Thyroid gland (tissue), 4 donors: Measurements from ENCODE around the gene KANSL1. TPM values are rescaled to one million over a fixed set of nuclear protein-coding genes. Genes with fewer than 3 reads are reported as not detected.
"Not testable (repeated sequence)": the region's sequence is repeated elsewhere in the genome, so short reads cannot be mapped to it uniquely, and the experiment has no call there.

Source experiments
- DNase-seq, 2 donors: peaks; one replicate each; pipeline ENCODE4 v3.0.0-alpha.2; 2019
- H3K27ac ChIP-seq, 3 donors: fragments of 200-600 bp; sonication (generic); 1 replicate in 2 of 3; 2 replicates in 1 of 3; pipeline ENCODE4 v1.5.1; 2016 to 2019; ENCODE audit warnings: mild to moderate bottlenecking in 1 of 3, moderate library complexity in 1 of 3
- H3K27me3 ChIP-seq: fragments of 200-600 bp; sonication (generic); one replicate; pipeline ENCODE4 v1.5.1; 2019
- H3K36me3 ChIP-seq, 2 donors: fragments of 200-600 bp; sonication (generic); one replicate each; pipeline ENCODE4 v1.5.1; 2016 to 2019
- H3K4me1 ChIP-seq, 2 donors: fragments of 200-600 bp; sonication (generic); one replicate each; pipeline ENCODE4 v1.5.1; 2017 to 2019
- H3K4me3 ChIP-seq, 3 donors: fragments of 200-600 bp; sonication (generic); replicated peaks in 1 of 3; 1 replicate in 2 of 3; 2 replicates in 1 of 3; pipeline ENCODE4 v1.5.1; 2016; ENCODE audit warnings: mild to moderate bottlenecking in 1 of 3
- H3K9me3 ChIP-seq: fragments of 200-600 bp; sonication (generic); one replicate; pipeline ENCODE4 v1.5.1; 2017
- POLR2A ChIP-seq, 2 donors: fragments of 450-650 bp; IDR thresholded peaks; one replicate each; pipeline ENCODE4 v1.6.1; 2017; ENCODE audit warnings: antibody characterized with exemption in 2 of 2, mild to moderate bottlenecking in 2 of 2, moderate library complexity in 1 of 2
- WGBS, 2 donors: methylation state at CpG; one replicate each; pipeline ENCODE4 v1.1.5; 2017; 5-methylcytosine and 5-hydroxymethylcytosine counted together
- intact Hi-C: fragments of 100-400 bp; cut with DNase I; formaldehyde crosslinking; loops from one replicate; pipeline ENCODE4 v1.15.1; 2023
- total RNA-seq, 4 donors: library from RNA; depleted of rRNA; stranded (reverse); fragments of >200 nt; gene quantifications; one replicate each; pipeline ENCODE4 v1.2.3, GENCODE V29; 2016
- TF ChIP-seq, protein P1 (sequence below), 6 experiments: fragments of 200-600 bp in 3 of 6; fragments of 450-650 bp in 3 of 6; sonication (generic) in 3 of 6; IDR thresholded peaks; one replicate each; pipeline ENCODE4 v1.5.1; 2016 to 2019; ENCODE audit warnings: antibody characterized with exemption in 6 of 6, mild to moderate bottlenecking in 2 of 6, inconsistent platforms in 1 of 6, moderate library complexity in 1 of 6

KANSL1 gene
- total RNA-seq, 4 donors from 2014 or later = 90.7 to 209 (median 124) TPM

DNA sequence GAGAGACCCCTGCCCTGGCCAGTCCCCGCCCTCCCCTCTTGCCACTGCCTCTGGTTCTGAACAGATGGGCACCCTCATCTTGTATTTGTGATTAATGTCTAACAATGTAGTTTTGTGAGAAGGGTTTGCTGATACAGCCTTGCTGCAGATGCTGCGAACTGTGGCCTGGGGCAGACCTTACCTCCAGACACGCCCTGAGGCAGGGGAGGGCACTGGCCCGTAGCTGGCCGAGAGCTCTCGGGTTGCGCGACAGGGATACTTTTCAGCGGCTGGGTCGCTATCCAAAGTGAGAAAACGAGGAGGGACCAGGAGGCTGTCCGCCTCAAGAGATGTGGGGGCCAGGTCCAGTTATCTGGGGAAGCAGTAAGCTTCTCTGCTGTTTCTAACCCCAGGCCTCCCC, 172.2 kb downstream of the KANSL1 start:
- intact Hi-C loops = no loop called here
- Histone ChIP-seq H3K36me3 (no peaks in the 10 kb centered on the region), H3K27me3 (no peaks in the 10 kb centered on the region), H3K27ac (no peak overlapping the region), H3K9me3 (no peaks in the 10 kb centered on the region), H3K4me3 (no peak overlapping the region), H3K4me1 (peaks cover 0 to 17% of the 10 kb centered on the region in 2 donors)
- no peak for DNase-seq
- TF ChIP-seq, protein P1, sequence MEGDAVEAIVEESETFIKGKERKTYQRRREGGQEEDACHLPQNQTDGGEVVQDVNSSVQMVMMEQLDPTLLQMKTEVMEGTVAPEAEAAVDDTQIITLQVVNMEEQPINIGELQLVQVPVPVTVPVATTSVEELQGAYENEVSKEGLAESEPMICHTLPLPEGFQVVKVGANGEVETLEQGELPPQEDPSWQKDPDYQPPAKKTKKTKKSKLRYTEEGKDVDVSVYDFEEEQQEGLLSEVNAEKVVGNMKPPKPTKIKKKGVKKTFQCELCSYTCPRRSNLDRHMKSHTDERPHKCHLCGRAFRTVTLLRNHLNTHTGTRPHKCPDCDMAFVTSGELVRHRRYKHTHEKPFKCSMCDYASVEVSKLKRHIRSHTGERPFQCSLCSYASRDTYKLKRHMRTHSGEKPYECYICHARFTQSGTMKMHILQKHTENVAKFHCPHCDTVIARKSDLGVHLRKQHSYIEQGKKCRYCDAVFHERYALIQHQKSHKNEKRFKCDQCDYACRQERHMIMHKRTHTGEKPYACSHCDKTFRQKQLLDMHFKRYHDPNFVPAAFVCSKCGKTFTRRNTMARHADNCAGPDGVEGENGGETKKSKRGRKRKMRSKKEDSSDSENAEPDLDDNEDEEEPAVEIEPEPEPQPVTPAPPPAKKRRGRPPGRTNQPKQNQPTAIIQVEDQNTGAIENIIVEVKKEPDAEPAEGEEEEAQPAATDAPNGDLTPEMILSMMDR (IDR thresholded peaks at IDR 0.05) = no peak
- TF ChIP-seq POLR2A (IDR thresholded peaks at IDR 0.05) = no peak
- 73 to 87% methylated on average over 12 of the region's 12 CpGs for WGBS, 2 donors

DNA sequence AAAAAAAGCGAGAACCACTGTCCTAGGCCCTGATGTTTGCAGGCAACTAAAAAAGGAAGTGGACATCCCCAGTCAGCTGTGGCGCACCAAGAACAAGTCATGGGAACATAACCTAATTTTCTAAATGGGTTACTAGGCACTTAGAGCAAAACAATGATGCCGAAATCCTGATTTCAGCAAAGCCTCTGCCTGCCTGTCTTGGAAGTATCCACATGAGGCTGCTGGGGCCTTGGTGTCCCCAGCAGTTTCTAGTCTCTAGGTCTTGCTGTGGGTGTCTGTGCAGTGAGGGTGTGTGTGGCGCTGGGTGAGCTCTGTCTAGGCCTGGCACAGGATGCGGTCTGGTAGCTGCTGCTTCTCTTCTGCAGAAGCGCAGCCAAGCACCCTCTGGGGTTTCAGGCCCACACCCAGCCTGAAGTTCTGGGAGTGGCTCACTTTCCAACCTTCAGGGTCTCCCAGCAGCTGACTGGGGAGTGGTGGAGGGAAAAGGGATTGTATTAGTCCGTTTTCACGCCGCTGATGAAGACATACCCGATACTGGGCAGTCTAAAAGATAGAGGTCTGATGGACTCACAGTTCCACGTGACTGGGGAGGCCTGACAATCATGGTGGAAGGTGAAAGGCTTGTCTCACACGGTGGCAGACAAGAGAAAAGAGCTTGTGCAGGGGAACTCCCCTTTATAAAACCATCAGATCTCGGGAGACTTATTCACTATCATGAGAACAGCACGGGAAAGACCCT, 173.0 kb downstream of the KANSL1 start:
- H3K27me3 ChIP-seq = no peaks in the 10 kb centered on the region
- no peaks in the 10 kb centered on the region for H3K9me3 ChIP-seq
- TF ChIP-seq POLR2A (IDR thresholded peaks at IDR 0.05) = no peak
- TF ChIP-seq, protein P1 (IDR thresholded peaks at IDR 0.05) = no peak
- H3K4me1 ChIP-seq = peaks cover 0 to 12% of the 10 kb centered on the region in 2 donors
- 90 to 91% methylated on average over 11 to 14 of the region's 14 CpGs for WGBS, 2 donors
- no peak overlapping the region for H3K27ac ChIP-seq
- DNase-seq = no peak
- H3K4me3 ChIP-seq = no peak overlapping the region
- intact Hi-C loops = no loop called here
- H3K36me3 ChIP-seq = no peaks in the 10 kb centered on the region

DNA sequence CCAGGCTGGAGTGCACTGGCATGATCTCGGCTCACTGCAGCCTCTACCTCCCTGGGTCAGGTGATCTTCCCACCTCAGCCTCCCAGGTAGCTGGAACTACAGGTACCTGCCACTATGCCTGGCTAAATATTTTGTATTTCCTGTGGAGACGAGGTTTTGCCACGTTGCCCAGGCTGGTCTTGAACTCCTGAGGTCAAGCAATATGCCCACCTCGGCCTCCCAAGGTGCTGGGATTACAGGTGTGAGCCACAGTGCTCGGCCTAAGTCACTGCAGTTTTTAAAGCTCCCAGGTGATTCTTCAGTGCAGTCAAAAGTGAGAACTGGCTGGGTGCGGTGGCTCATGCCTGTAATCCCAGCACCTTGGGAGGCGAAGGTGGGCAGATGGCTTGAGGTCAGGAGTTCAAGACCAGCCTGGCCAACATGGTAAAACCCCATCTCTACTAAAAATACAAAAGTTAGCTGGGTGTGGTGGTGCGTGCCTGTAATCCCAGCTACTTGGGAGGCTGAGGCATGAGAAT, 173.8 kb downstream of the KANSL1 start:
- H3K4me3 ChIP-seq, intact Hi-C loops, H3K27ac ChIP-seq, H3K36me3 ChIP-seq, H3K9me3 ChIP-seq, H3K27me3 ChIP-seq, DNase-seq: not testable (repeated sequence)
- 89 to 96% methylated on average over 8 of the region's 8 CpGs for WGBS, 2 donors
- peaks cover 0 to 12% of the 10 kb centered on the region in 2 donors for H3K4me1 ChIP-seq

DNA sequence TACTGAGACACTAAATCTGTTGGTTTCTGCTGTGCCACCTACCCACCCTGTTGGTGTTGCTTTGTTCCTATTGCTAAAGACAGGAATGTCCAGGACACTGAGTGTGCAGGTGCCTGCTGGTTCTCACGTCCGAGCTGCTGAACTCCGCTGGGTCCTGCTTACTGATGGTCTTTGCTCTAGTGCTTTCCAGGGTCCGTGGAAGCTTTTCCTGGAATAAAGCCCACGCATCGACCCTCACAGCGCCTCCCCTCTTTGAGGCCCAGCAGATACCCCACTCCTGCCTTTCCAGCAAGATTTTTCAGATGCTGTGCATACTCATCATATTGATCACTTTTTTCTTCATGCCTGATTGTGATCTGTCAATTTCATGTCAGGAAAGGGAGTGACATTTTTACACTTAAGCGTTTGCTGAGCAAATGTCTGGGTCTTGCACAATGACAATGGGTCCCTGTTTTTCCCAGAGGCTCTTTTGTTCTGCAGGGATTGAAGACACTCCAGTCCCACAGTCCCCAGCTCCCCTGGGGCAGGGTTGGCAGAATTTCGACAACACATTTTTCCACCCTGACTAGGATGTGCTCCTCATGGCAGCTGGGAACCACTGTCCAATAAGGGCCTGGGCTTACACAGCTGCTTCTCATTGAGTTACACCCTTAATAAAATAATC, 179.6 kb downstream of the KANSL1 start:
- no peaks in the 10 kb centered on the region for H3K36me3 ChIP-seq
- H3K4me3 ChIP-seq = no peak overlapping the region
- intact Hi-C loops = no loop called here
- H3K4me1 ChIP-seq = peaks cover 0 to 11% of the 10 kb centered on the region in 2 donors
- TF ChIP-seq, protein P1 (IDR thresholded peaks at IDR 0.05) = no peak
- no peak for TF ChIP-seq POLR2A (IDR thresholded peaks at IDR 0.05)
- H3K27ac ChIP-seq = no peak overlapping the region
- H3K9me3 ChIP-seq = no peaks in the 10 kb centered on the region
- DNase-seq = no peak
- H3K27me3 ChIP-seq = no peaks in the 10 kb centered on the region
- 68 to 83% methylated on average over 9 of the region's 9 CpGs for WGBS, 2 donors

DNA sequence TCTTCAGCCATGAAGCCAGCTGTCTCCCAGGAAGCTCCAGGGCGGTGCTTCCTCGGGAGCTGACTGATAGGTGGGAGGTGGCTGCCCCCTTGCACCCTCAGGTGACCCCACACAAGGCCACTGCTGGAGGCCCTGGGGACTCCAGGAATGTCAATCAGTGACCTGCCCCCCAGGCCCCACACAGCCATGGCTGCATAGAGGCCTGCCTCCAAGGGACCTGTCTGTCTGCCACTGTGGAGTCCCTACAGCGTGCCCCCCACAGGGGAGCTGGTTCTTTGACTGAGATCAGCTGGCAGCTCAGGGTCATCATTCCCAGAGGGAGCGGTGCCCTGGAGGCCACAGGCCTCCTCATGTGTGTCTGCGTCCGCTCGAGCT, 180.1 kb downstream of the KANSL1 start:
- intact Hi-C loops = no loop called here
- 94 to 95% methylated on average over 7 of the region's 7 CpGs for WGBS, 2 donors
- no peak for DNase-seq

More for the DNA sequence above, 180.1 kb downstream of the KANSL1 start:
- Histone ChIP-seq H3K27me3 (no peaks in the 10 kb centered on the region), H3K27ac (no peak overlapping the region), H3K4me1 (peaks cover 0 to 6% of the 10 kb centered on the region in 2 donors), H3K36me3 (no peaks in the 10 kb centered on the region), H3K9me3 (no peaks in the 10 kb centered on the region), H3K4me3 (no peak overlapping the region)
- no peak for TF ChIP-seq POLR2A (IDR thresholded peaks at IDR 0.05)
- TF ChIP-seq, protein P1 (IDR thresholded peaks at IDR 0.05) = no peak
